ENCODE measurements around the gene PRDX3.
A peak's percentile ranks its signal among the peaks of the same experiment; 100 is the strongest.

Gene PRDX3

DNA sequence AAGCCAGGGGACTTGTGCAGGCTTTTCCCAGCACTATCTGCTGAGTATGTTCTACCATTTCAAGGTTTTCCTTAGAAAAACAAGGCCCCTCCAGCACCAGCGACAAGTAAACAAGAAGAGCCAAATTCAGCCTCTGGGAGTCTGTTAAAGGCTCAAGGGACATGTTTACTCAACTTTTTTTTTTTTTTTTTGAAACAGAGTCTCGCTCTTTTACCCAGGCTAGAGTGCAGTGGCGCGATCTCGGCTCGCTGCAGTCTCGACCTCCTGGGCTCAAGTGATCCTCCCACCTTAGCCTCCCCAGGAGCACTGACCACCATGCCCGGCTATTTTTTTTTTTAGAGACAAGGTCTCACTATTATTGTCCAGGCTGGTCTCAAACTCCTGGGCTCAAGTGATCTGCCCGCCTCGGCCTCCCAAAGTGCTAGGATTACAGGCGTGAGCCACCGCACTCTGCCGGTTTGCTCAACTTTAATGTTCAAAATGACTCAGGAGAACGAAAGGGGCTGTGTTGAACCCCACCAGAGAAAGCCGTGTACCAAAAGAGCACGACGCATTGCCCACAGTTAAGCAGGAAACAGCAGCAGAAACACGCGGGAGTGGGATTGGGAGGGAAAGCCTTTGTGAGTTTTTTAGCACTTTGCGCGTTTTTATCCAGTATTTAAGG, 772 bp downstream of the PRDX3 start:
- Histone ChIP-seq H3K36me3 (ENCODE audit: insufficient read depth, low read length) (peaks cover 38% of the 10 kb centered on the region), H2AFZ (ENCODE audit: low read length) (no peak overlapping the region), H3K9me2 (ENCODE audit: low read depth, low read length) (no peaks in the 10 kb centered on the region), H3K9me3 (ENCODE audit: low read length) (no peaks in the 10 kb centered on the region), H3K27ac (ENCODE audit: low read depth, low read length, poor library complexity, severe bottlenecking) (peak overlapping the region; percentile 62), H3K4me3 (ENCODE audit: low read depth, low read length, poor library complexity, severe bottlenecking) (peak overlapping the region; percentile 86), H4K20me1 (ENCODE audit: insufficient read depth, low read length) (no peaks in the 10 kb centered on the region), H3K9ac (ENCODE audit: low read length) (peak overlapping the region; percentile 91), H3K4me2 (ENCODE audit: low read length) (peak overlapping the region; percentile 61), H3K79me2 (ENCODE audit: insufficient read depth, low read length) (peaks cover 24% of the 10 kb centered on the region), H3F3A (ENCODE audit: insufficient read depth, low read length) (no peaks in the 10 kb centered on the region), H3K27me3 (ENCODE audit: insufficient read depth, low read length) (no peaks in the 10 kb centered on the region), H3K4me1 (ENCODE audit: insufficient read depth, low read length, severe bottlenecking) (peaks cover 23% of the 10 kb centered on the region)
- TF ChIP-seq EZH2 (IDR thresholded peaks at IDR 0.05; ENCODE audit: borderline replicate concordance, low read length) (no peak), CTCF (IDR thresholded peaks at IDR 0.05; ENCODE audit: low read length) (no peak)

- peaks cover 24% of the 10 kb centered on the region for H3K79me2 ChIP-seq (ENCODE audit: insufficient read depth, low read length)
These were observed 2.4 kb downstream of the PRDX3 start for GRCh38 chr10:119176166-119176565.

GRCh38 chr10:119174109-119174508, 4.5 kb downstream of the PRDX3 start:
- H3K4me2 ChIP-seq (ENCODE audit: low read length): no peak overlapping the region
- no peak overlapping the region for H3K4me3 ChIP-seq (ENCODE audit: low read depth, low read length, poor library complexity, severe bottlenecking)
- no peaks in the 10 kb centered on the region for H3K9me2 ChIP-seq (ENCODE audit: low read depth, low read length)
- H3K4me1 ChIP-seq (ENCODE audit: insufficient read depth, low read length, severe bottlenecking): peaks cover 20% of the 10 kb centered on the region
- TF ChIP-seq CTCF (IDR thresholded peaks at IDR 0.05; ENCODE audit: low read length) (no peak), EZH2 (IDR thresholded peaks at IDR 0.05; ENCODE audit: borderline replicate concordance, low read length) (no peak)
- peaks cover 24% of the 10 kb centered on the region for H3K79me2 ChIP-seq (ENCODE audit: insufficient read depth, low read length)
- H3K36me3 ChIP-seq (ENCODE audit: insufficient read depth, low read length): peaks cover 73% of the 10 kb centered on the region
- no peaks in the 10 kb centered on the region for H3K9me3 ChIP-seq (ENCODE audit: low read length)
- no peaks in the 10 kb centered on the region for H3F3A ChIP-seq (ENCODE audit: insufficient read depth, low read length)
- H2AFZ ChIP-seq (ENCODE audit: low read length): no peak overlapping the region
- no peak overlapping the region for H3K9ac ChIP-seq (ENCODE audit: low read length)
- no peaks in the 10 kb centered on the region for H3K27me3 ChIP-seq (ENCODE audit: insufficient read depth, low read length)
- no peak overlapping the region for H3K27ac ChIP-seq (ENCODE audit: low read depth, low read length, poor library complexity, severe bottlenecking)
- H4K20me1 ChIP-seq (ENCODE audit: insufficient read depth, low read length): no peaks in the 10 kb centered on the region

More at GRCh38 chr10:119176166-119176565, 2.4 kb downstream of the PRDX3 start:
- Histone ChIP-seq H3K9ac (ENCODE audit: low read length) (no peak overlapping the region), H4K20me1 (ENCODE audit: insufficient read depth, low read length) (no peaks in the 10 kb centered on the region), H3K27me3 (ENCODE audit: insufficient read depth, low read length) (no peaks in the 10 kb centered on the region), H3K4me1 (ENCODE audit: insufficient read depth, low read length, severe bottlenecking) (peaks cover 23% of the 10 kb centered on the region), H3K4me3 (ENCODE audit: low read depth, low read length, poor library complexity, severe bottlenecking) (no peak overlapping the region), H3K36me3 (ENCODE audit: insufficient read depth, low read length) (peaks cover 52% of the 10 kb centered on the region), H3K9me2 (ENCODE audit: low read depth, low read length) (no peaks in the 10 kb centered on the region), H3K27ac (ENCODE audit: low read depth, low read length, poor library complexity, severe bottlenecking) (no peak overlapping the region), H3K4me2 (ENCODE audit: low read length) (no peak overlapping the region; the same call in 1 of the 2 replicates), H2AFZ (ENCODE audit: low read length) (no peak overlapping the region), H3K9me3 (ENCODE audit: low read length) (no peaks in the 10 kb centered on the region), H3F3A (ENCODE audit: insufficient read depth, low read length) (no peaks in the 10 kb centered on the region)
- no peak for TF ChIP-seq EZH2 (IDR thresholded peaks at IDR 0.05; ENCODE audit: borderline replicate concordance, low read length)

- H3K36me3 ChIP-seq (ENCODE audit: insufficient read depth, low read length): peaks cover 65% of the 10 kb centered on the region
- TF ChIP-seq EZH2 (IDR thresholded peaks at IDR 0.05; ENCODE audit: borderline replicate concordance, low read length) (no peak), CTCF (IDR thresholded peaks at IDR 0.05; ENCODE audit: low read length) (no peak)
- no peaks in the 10 kb centered on the region for H4K20me1 ChIP-seq (ENCODE audit: insufficient read depth, low read length)
- no peaks in the 10 kb centered on the region for H3K79me2 ChIP-seq (ENCODE audit: insufficient read depth, low read length)
- no peaks in the 10 kb centered on the region for H3F3A ChIP-seq (ENCODE audit: insufficient read depth, low read length)
- no peak overlapping the region for H3K4me3 ChIP-seq (ENCODE audit: low read depth, low read length, poor library complexity, severe bottlenecking)
- no peak overlapping the region for H3K4me2 ChIP-seq (ENCODE audit: low read length)
- H3K27me3 ChIP-seq (ENCODE audit: insufficient read depth, low read length): no peaks in the 10 kb centered on the region
- H3K9me3 ChIP-seq (ENCODE audit: low read length): no peaks in the 10 kb centered on the region
- H3K9ac ChIP-seq (ENCODE audit: low read length): no peak overlapping the region
- H3K4me1 ChIP-seq (ENCODE audit: insufficient read depth, low read length, severe bottlenecking): peaks cover 21% of the 10 kb centered on the region
- H3K27ac ChIP-seq (ENCODE audit: low read depth, low read length, poor library complexity, severe bottlenecking): no peak overlapping the region
- H2AFZ ChIP-seq (ENCODE audit: low read length): no peak overlapping the region
- no peaks in the 10 kb centered on the region for H3K9me2 ChIP-seq (ENCODE audit: low read depth, low read length)
These were observed 11.6 kb downstream of the PRDX3 start for GRCh38 chr10:119167041-119167440.
